ENCODE results near the gene TOP1. TPM values are rescaled to one million over a fixed set of nuclear protein-coding genes. Genes with fewer than 3 reads are reported as not detected.

TOP1 gene
- total and polyA plus RNA-seq, 2 of the 4 experiments (the other 2 are of a cell fraction): 14.0 to 21.5 TPM

DNA sequence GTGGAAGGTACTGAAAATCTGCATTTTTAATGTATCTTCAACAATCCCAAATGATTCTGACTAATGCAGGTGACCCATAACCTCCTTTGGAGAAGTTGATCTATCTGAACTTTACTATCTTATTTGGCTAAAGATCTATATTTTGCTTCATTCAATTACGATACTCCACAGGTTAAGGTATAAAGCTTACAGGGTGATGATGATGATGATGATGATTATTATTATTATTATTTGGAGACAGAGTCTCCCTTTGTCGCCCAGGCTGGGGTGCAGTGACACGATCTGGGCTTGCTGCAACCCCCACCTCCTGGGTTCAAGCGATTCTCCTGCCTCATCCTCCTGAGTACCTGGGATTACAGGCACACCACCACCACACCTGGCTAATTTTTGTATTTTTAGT lies 13.1 kb downstream of the TOP1 start:
- POLR2A ChIA-PET (ENCODE audit: unreplicated experiment): no interaction called here
- Histone ChIP-seq H3K9ac (ENCODE audit: low read depth, low read length) (no peak overlapping the region), H3K56ac (ENCODE audit: extremely low read depth, insufficient read depth, low read length) (no peak overlapping the region), H4K20me1 (ENCODE audit: insufficient read depth, low read length) (peaks cover 83% of the 10 kb centered on the region), H4K91ac (ENCODE audit: insufficient read depth, low read depth, low read length) (no peak overlapping the region), H2AK5ac (ENCODE audit: low read depth, low read length) (no peak overlapping the region), H3K9me1 (ENCODE audit: insufficient read depth, low read length) (peaks cover 22% of the 10 kb centered on the region), H2BK5ac (ENCODE audit: low read depth, low read length, poor library complexity, severe bottlenecking) (no peak overlapping the region), H3K4ac (ENCODE audit: low read depth, low read length) (no peak overlapping the region), H3K4me3 (ENCODE audit: insufficient read depth, low read depth, low read length) (no peak overlapping the region), H2AFZ (replicated peaks; ENCODE audit: low read length, poor library complexity) (no peak overlapping the region), H2BK20ac (ENCODE audit: low read depth, low read length) (no peak overlapping the region), H3K79me1 (ENCODE audit: low read depth in 1 of 2, low read length in 2 of 2) (peaks cover 9 to 69% of the 10 kb centered on the region in 2 experiments; a peak in 2 of 4 replicates), H3K4me2 (ENCODE audit: low read depth, low read length) (no peak overlapping the region), H3K27ac (ENCODE audit: insufficient read depth, low read length) (no peak overlapping the region), H3K27me3 (ENCODE audit: control insufficient read depth, insufficient read depth, low read length) (no peaks in the 10 kb centered on the region), H3K36me3 (ENCODE audit: control insufficient read depth, insufficient read depth, low read length) (peaks cover 7% of the 10 kb centered on the region), H4K5ac (ENCODE audit: low read depth, low read length) (no peak overlapping the region), H3K23ac (ENCODE audit: low read depth, low read length) (no peak overlapping the region), H3K14ac (replicated peaks; ENCODE audit: low read depth, low read length) (no peak overlapping the region), H2AK9ac (replicated peaks; ENCODE audit: low read depth, low read length, poor library complexity) (no peak overlapping the region), H4K8ac (ENCODE audit: low read depth in 2 of 2, low read length in 2 of 2) (no peak overlapping the region), H3K9me3 (ENCODE audit: control insufficient read depth, insufficient read depth, low read length) (no peaks in the 10 kb centered on the region), H3K18ac (ENCODE audit: low read depth, low read length) (no peak overlapping the region), H3K4me1 (ENCODE audit: control insufficient read depth, insufficient read depth, low read length) (peaks cover 9% of the 10 kb centered on the region), H2BK120ac (ENCODE audit: low read depth, low read length) (no peak overlapping the region), H2BK15ac (ENCODE audit: low read depth, low read length) (no peak overlapping the region)
- TF ChIP-seq, protein P1, sequence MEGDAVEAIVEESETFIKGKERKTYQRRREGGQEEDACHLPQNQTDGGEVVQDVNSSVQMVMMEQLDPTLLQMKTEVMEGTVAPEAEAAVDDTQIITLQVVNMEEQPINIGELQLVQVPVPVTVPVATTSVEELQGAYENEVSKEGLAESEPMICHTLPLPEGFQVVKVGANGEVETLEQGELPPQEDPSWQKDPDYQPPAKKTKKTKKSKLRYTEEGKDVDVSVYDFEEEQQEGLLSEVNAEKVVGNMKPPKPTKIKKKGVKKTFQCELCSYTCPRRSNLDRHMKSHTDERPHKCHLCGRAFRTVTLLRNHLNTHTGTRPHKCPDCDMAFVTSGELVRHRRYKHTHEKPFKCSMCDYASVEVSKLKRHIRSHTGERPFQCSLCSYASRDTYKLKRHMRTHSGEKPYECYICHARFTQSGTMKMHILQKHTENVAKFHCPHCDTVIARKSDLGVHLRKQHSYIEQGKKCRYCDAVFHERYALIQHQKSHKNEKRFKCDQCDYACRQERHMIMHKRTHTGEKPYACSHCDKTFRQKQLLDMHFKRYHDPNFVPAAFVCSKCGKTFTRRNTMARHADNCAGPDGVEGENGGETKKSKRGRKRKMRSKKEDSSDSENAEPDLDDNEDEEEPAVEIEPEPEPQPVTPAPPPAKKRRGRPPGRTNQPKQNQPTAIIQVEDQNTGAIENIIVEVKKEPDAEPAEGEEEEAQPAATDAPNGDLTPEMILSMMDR (conservative IDR thresholded peaks at IDR 0.05; ENCODE audit: low read depth, low read length): no peak
- no peak for TF ChIP-seq CEBPB (IDR thresholded peaks at IDR 0.05; ENCODE audit: low read depth, low read length)
- TF ChIP-seq RCOR1 (IDR thresholded peaks at IDR 0.05; ENCODE audit: insufficient replicate concordance, low read length): no peak
- no peak for TF ChIP-seq MXI1 (IDR thresholded peaks at IDR 0.05; ENCODE audit: borderline replicate concordance, low read depth, low read length)
- TF ChIP-seq, protein P2, sequence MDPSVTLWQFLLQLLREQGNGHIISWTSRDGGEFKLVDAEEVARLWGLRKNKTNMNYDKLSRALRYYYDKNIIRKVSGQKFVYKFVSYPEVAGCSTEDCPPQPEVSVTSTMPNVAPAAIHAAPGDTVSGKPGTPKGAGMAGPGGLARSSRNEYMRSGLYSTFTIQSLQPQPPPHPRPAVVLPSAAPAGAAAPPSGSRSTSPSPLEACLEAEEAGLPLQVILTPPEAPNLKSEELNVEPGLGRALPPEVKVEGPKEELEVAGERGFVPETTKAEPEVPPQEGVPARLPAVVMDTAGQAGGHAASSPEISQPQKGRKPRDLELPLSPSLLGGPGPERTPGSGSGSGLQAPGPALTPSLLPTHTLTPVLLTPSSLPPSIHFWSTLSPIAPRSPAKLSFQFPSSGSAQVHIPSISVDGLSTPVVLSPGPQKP (IDR thresholded peaks at IDR 0.05; ENCODE audit: borderline replicate concordance, low read depth, low read length): no peak
- TF ChIP-seq NFE2L2 (IDR thresholded peaks at IDR 0.05; ENCODE audit: low read depth, low read length): no peak
- no peak for TF ChIP-seq POLR2A (IDR thresholded peaks at IDR 0.05; ENCODE audit: low read depth, low read length)
- no peak for TF ChIP-seq CHD1 (IDR thresholded peaks at IDR 0.05; ENCODE audit: low read depth, low read length)
- TF ChIP-seq SMC3 (IDR thresholded peaks at IDR 0.05; ENCODE audit: low read depth, low read length): no peak
- TF ChIP-seq MAZ (IDR thresholded peaks at IDR 0.05; ENCODE audit: borderline replicate concordance, low read depth, low read length): no peak
- CTCF ChIA-PET: no interaction called here
- DNase-seq: no peak
- in situ Hi-C loops (cut with MboI; ENCODE audit: low sequenced_read_pairs): no loop called here
- no peak for ATAC-seq (ENCODE audit: low read depth)
- no TSS peak for BruUV-seq (replicated peaks)
- intact Hi-C loops (cut with micrococcal nuclease): no loop called here
- 100% methylated on average over 1 of the region's 4 CpGs; no CpG with 5 or more reads in 1 of the 2 experiments for WGBS, 2 experiments (ENCODE audit: extremely low coverage in 2 of 2, insufficient read length in 1 of 2)
- dilution Hi-C loops (cut with HindIII; ENCODE audit: low sequenced_read_pairs, unreplicated experiment): no loop called here
